Mesothelial cell of epicardium (in vitro differentiated cells): ENCODE results near the gene PDZD7. TPM values are rescaled to one million over a fixed set of nuclear protein-coding genes. Genes with fewer than 3 reads are reported as not detected.

Experiments
- DNase-seq, 2 experiments: peaks; one replicate each; pipeline ENCODE4 v3.0.0; 2021; ENCODE audit warnings: low spot score in 2 of 2; ENCODE audit not compliant: unreplicated experiment in 2 of 2
- H3K27ac Mint-ChIP-seq: 2 replicates; pipeline ENCODE4 v1.8.0; 2021; ENCODE audit warnings: mixed read lengths
- H3K27me3 Mint-ChIP-seq: 2 replicates; pipeline ENCODE4 v1.8.0; 2021; ENCODE audit warnings: low read depth, mixed read lengths
- H3K36me3 Mint-ChIP-seq: 2 replicates; pipeline ENCODE4 v1.8.0; 2021; ENCODE audit warnings: mixed read lengths
- H3K4me1 Mint-ChIP-seq: 2 replicates; pipeline ENCODE4 v1.8.0; 2021; ENCODE audit warnings: mixed read lengths
- H3K4me3 Mint-ChIP-seq: 2 replicates; pipeline ENCODE4 v1.8.0; 2021; ENCODE audit warnings: mild to moderate bottlenecking, moderate library complexity, mixed read lengths
- H3K9me3 Mint-ChIP-seq: 2 replicates; pipeline ENCODE4 v1.8.0; 2021; ENCODE audit warnings: mixed read lengths
- CTCF ChIP-seq: fragments of 200-600 bp; sonication (generic); IDR thresholded peaks from one replicate; pipeline ENCODE4 v1.5.0; 2021; ENCODE audit warnings: antibody characterized with exemption; ENCODE audit not compliant: unreplicated experiment
- total RNA-seq: library from RNA; stranded (reverse); gene quantifications from 3 replicates; pipeline ENCODE4 v1.2.1, GENCODE V29; 2021

PDZD7 gene
- total RNA-seq, 1 donor from 2014 or later = 1.8 TPM

GRCh38 chr10:101041252-101041761 is 10.4 kb upstream of the PDZD7 start:
- TF ChIP-seq CTCF = peak; percentile 56
- Mint-ChIP-seq H3K4me3 (peak overlapping the region; percentile 92), H3K9me3 (no peaks in the 10 kb centered on the region), H3K4me1 (peaks cover 24% of the 10 kb centered on the region), H3K27me3 (peaks cover 9% of the 10 kb centered on the region), H3K27ac (no peak overlapping the region), H3K36me3 (peaks cover 9% of the 10 kb centered on the region)
- peak in 1 of 2 experiments; percentile 80 for DNase-seq

- H3K27me3 Mint-ChIP-seq = peaks cover 5% of the 10 kb centered on the region
- H3K4me3 Mint-ChIP-seq = no peak overlapping the region
- TF ChIP-seq CTCF = no peak
- no peaks in the 10 kb centered on the region for H3K9me3 Mint-ChIP-seq
- H3K4me1 Mint-ChIP-seq = peaks cover 23% of the 10 kb centered on the region
- H3K27ac Mint-ChIP-seq = no peak overlapping the region
- DNase-seq = no peak
- peaks cover 9% of the 10 kb centered on the region for H3K36me3 Mint-ChIP-seq
Observed at GRCh38 chr10:101040851-101041250, 9.9 kb upstream of the PDZD7 start.

- TF ChIP-seq CTCF = no peak
- Mint-ChIP-seq H3K27ac (no peak overlapping the region), H3K27me3 (no peaks in the 10 kb centered on the region), H3K36me3 (peaks cover 9% of the 10 kb centered on the region), H3K4me1 (peaks cover 23% of the 10 kb centered on the region), H3K9me3 (no peaks in the 10 kb centered on the region), H3K4me3 (no peak overlapping the region)
- DNase-seq = no peak
Observed at GRCh38 chr10:101040061-101040460, 9.1 kb upstream of the PDZD7 start.

GRCh38 chr10:101038484-101038883 is 7.6 kb upstream of the PDZD7 start:
- H3K36me3 Mint-ChIP-seq = peaks cover 9% of the 10 kb centered on the region
- H3K4me3 Mint-ChIP-seq = no peak overlapping the region
- no peaks in the 10 kb centered on the region for H3K27me3 Mint-ChIP-seq
- H3K4me1 Mint-ChIP-seq = peaks cover 23% of the 10 kb centered on the region
- no peak for DNase-seq
- no peak overlapping the region for H3K27ac Mint-ChIP-seq
- no peak for TF ChIP-seq CTCF
- H3K9me3 Mint-ChIP-seq = no peaks in the 10 kb centered on the region

- H3K4me1 Mint-ChIP-seq = peaks cover 19% of the 10 kb centered on the region
- no peak for TF ChIP-seq CTCF
- H3K4me3 Mint-ChIP-seq = no peak overlapping the region
- peaks cover 9% of the 10 kb centered on the region for H3K36me3 Mint-ChIP-seq
- no peaks in the 10 kb centered on the region for H3K27me3 Mint-ChIP-seq
- DNase-seq = no peak
- no peak overlapping the region for H3K27ac Mint-ChIP-seq
- H3K9me3 Mint-ChIP-seq = no peaks in the 10 kb centered on the region
Observed at GRCh38 chr10:101036726-101037125, 5.8 kb upstream of the PDZD7 start.
